ENCODE data around the gene CENATAC.
"Not testable (repeated sequence)": the region's sequence is repeated elsewhere in the genome, so short reads cannot be mapped to it uniquely, and the experiment has no call there.

CENATAC gene

DNA sequence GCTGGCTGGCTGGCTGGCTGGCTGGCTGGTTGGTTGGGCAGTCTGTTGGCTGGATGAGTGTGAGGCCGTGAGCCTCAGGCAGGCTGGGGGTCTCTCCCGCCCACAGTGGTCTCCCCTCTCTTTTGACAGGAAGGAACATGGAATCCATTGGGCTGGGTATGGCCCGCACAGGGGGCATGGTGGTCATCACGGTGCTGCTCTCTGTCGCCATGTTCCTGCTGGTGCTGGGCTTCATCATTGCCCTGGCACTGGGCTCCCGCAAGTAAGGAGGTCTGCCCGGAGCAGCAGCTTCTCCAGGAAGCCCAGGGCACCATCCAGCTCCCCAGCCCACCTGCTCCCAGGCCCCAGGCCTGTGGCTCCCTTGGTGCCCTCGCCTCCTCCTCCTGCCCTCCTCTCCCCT lies 40.0 kb upstream of the CENATAC start:
- no peak for DNase-seq
- Histone ChIP-seq H3K27me3 (replicated peaks in 2 of 5; ENCODE audit: control insufficient read depth in 4 of 5, insufficient read depth in 5 of 5, low read length in 4 of 5) (no peaks in the 10 kb centered on the region), H3K27ac (ENCODE audit: insufficient read depth in 1 of 2, low read depth in 1 of 2, low read length in 2 of 2, poor library complexity in 1 of 2, severe bottlenecking in 2 of 2) (no peak overlapping the region), H3K9me3 (ENCODE audit: control extremely low read depth in 1 of 5, control insufficient read depth in 4 of 5, insufficient read depth in 2 of 5, low read depth in 1 of 5, low read length in 4 of 5) (no peaks in the 10 kb centered on the region), H3K4me3 (ENCODE audit: control insufficient read depth in 1 of 7, extremely low read depth in 1 of 7, insufficient read depth in 4 of 7, low read depth in 2 of 7, low read length in 6 of 7) (no peak overlapping the region), H3K4me1 (ENCODE audit: control extremely low read depth in 1 of 4, control insufficient read depth in 4 of 4, insufficient read depth in 4 of 4, low read length in 3 of 4) (no peaks in the 10 kb centered on the region), H3K36me3 (ENCODE audit: control insufficient read depth in 4 of 4, insufficient read depth in 4 of 4, low read length in 3 of 4) (no peaks in the 10 kb centered on the region)
- ChIA-PET CTCF (interaction anchor here (0.7 to 4.8 kb wide), 12 partner anchors 10 to 269 kb away, joined by 3 to 48 read pairs (median 6); partner anchors contain the start of genes BCL9L and CXCR5), POLR2A (no interaction called here)
- 96% methylated on average over 7 of the region's 8 CpGs for WGBS (ENCODE audit: insufficient coverage)

DNA sequence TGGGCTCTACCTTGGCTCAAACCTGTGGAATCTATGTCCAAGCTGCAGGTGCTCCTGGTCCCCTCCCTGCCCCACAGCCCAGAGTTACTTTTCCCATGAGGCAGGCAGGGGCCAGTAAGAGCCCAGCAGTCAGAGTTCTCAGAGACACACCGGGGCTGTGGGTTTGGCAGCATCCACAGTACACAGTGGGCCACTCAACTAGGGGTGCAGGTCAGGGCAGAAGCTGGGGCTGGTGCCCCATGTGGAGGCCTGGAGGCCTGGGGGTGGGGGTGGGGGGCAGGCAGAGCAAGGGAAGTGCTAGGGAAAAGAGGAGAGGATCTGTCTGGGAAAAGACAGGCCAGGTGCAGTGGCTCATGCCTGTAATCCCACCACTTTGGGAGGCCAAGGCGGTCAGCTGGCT lies 39.4 kb upstream of the CENATAC start:
- Histone ChIP-seq H3K9me3 (ENCODE audit: control extremely low read depth in 1 of 5, control insufficient read depth in 4 of 5, insufficient read depth in 2 of 5, low read depth in 1 of 5, low read length in 4 of 5) (no peaks in the 10 kb centered on the region), H3K27ac (ENCODE audit: insufficient read depth in 1 of 2, low read depth in 1 of 2, low read length in 2 of 2, poor library complexity in 1 of 2, severe bottlenecking in 2 of 2) (no peak overlapping the region), H3K36me3 (ENCODE audit: control insufficient read depth in 4 of 4, insufficient read depth in 4 of 4, low read length in 3 of 4) (no peaks in the 10 kb centered on the region), H3K4me3 (ENCODE audit: control insufficient read depth in 1 of 7, extremely low read depth in 1 of 7, insufficient read depth in 4 of 7, low read depth in 2 of 7, low read length in 6 of 7) (no peak overlapping the region), H3K4me1 (ENCODE audit: control extremely low read depth in 1 of 4, control insufficient read depth in 4 of 4, insufficient read depth in 4 of 4, low read length in 3 of 4) (no peaks in the 10 kb centered on the region), H3K27me3 (replicated peaks in 2 of 5; ENCODE audit: control insufficient read depth in 4 of 5, insufficient read depth in 5 of 5, low read length in 4 of 5) (no peaks in the 10 kb centered on the region)
- 100% methylated on average over 1 of the region's 2 CpGs for WGBS (ENCODE audit: insufficient coverage)
- no peak for DNase-seq
- ChIA-PET POLR2A (no interaction called here), CTCF (interaction anchor here (0.7 to 4.8 kb wide), 9 partner anchors 10 to 270 kb away, joined by 3 to 48 read pairs (median 5); partner anchors contain the start of gene CXCR5)

DNA sequence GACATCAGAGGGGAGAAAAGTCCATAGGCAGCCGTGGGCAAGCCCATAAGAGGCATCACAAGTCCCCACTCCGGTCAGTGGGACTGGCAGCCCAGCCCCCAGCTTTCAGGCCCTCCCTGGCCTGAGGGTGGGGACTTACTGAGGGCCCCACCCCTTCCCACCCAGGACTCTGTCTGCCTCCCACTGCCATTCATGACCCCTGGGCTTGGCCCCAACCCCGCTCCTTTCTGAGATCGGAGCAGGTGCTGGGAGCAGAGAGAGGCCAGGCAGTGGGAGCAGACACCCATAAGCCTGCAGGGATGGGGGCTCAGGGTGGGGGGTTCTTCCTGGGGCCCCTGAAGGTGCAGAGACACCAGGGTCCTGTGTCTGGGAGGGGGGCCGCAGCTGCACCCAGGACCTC lies 36.7 kb upstream of the CENATAC start:
- H3K4me3 ChIP-seq (ENCODE audit: control insufficient read depth in 1 of 7, extremely low read depth in 1 of 7, insufficient read depth in 4 of 7, low read depth in 2 of 7, low read length in 6 of 7) = no peak overlapping the region
- DNase-seq = no peak
- no peak overlapping the region for H3K27ac ChIP-seq (ENCODE audit: insufficient read depth in 1 of 2, low read depth in 1 of 2, low read length in 2 of 2, poor library complexity in 1 of 2, severe bottlenecking in 2 of 2)
- H3K27me3 ChIP-seq (replicated peaks in 2 of 5; ENCODE audit: control insufficient read depth in 4 of 5, insufficient read depth in 5 of 5, low read length in 4 of 5) = no peaks in the 10 kb centered on the region
- no peaks in the 10 kb centered on the region for H3K4me1 ChIP-seq (ENCODE audit: control extremely low read depth in 1 of 4, control insufficient read depth in 4 of 4, insufficient read depth in 4 of 4, low read length in 3 of 4)
- H3K36me3 ChIP-seq (ENCODE audit: control insufficient read depth in 4 of 4, insufficient read depth in 4 of 4, low read length in 3 of 4) = no peaks in the 10 kb centered on the region
- WGBS (ENCODE audit: insufficient coverage) = 96% methylated on average over 4 of the region's 5 CpGs
- H3K9me3 ChIP-seq (ENCODE audit: control extremely low read depth in 1 of 5, control insufficient read depth in 4 of 5, insufficient read depth in 2 of 5, low read depth in 1 of 5, low read length in 4 of 5) = no peaks in the 10 kb centered on the region
- CTCF ChIA-PET = interaction anchor here (1.0 to 2.5 kb wide), 3 partner anchors 12 to 37 kb away, joined by 3 to 5 read pairs (median 3); no protein-coding TSS in a partner anchor
- POLR2A ChIA-PET = no interaction called here

DNA sequence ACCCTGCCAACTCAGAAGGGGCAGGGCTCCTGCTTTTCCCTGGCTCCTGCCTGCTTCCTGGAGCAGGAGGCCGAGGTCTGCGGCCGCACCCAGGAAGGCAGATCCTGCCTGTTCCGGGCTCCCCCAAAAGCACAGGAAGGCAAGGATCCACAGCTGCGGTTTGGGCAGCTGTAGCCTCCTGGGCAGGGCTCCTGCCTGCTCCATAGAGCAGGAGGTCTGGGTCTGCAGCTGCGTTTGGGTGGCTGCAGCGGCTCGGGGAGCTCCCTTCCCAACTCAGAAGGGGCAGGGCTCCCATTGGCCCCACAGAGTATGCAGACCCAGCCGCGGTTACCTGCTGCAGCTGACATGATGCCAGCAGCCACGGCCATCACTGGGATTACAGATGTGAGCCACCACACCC lies 36.3 kb upstream of the CENATAC start:
- no peaks in the 10 kb centered on the region for H3K36me3 ChIP-seq (ENCODE audit: control insufficient read depth in 4 of 4, insufficient read depth in 4 of 4, low read length in 3 of 4)
- CTCF ChIA-PET = interaction anchor here (0.6 to 2.5 kb wide), 5 partner anchors 9 to 37 kb away, joined by 3 to 5 read pairs (median 3); no protein-coding TSS in a partner anchor

DNA sequence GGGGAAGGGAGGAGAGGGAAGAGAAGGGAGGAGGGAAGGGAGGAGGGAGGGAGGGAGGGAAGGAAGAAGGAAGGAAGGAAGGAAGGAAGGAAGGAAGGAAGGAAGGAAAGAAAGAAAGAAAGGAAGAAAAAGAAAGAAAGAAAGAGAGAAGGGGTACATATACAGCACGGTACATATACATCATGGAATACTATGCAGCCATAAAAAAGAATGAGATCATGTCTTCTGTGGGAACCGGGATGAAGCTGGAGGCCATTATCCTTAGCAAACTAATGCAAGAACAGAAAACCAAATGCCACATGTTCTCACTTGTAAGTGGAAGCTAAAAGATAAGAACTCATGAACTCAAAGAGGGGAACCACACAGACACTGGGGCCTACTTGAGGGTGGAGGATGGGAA lies 28.4 kb upstream of the CENATAC start:
- DNase-seq; H3K9me3 ChIP-seq (ENCODE audit: control extremely low read depth in 1 of 5, control insufficient read depth in 4 of 5, insufficient read depth in 2 of 5, low read depth in 1 of 5, low read length in 4 of 5); H3K36me3 ChIP-seq (ENCODE audit: control insufficient read depth in 4 of 4, insufficient read depth in 4 of 4, low read length in 3 of 4); H3K4me1 ChIP-seq (ENCODE audit: control extremely low read depth in 1 of 4, control insufficient read depth in 4 of 4, insufficient read depth in 4 of 4, low read length in 3 of 4); H3K27ac ChIP-seq (ENCODE audit: insufficient read depth in 1 of 2, low read depth in 1 of 2, low read length in 2 of 2, poor library complexity in 1 of 2, severe bottlenecking in 2 of 2); POLR2A ChIA-PET; H3K4me3 ChIP-seq (ENCODE audit: control insufficient read depth in 1 of 7, extremely low read depth in 1 of 7, insufficient read depth in 4 of 7, low read depth in 2 of 7, low read length in 6 of 7): not testable (repeated sequence)
- CTCF ChIA-PET = interaction anchor here (1.1 to 3.3 kb wide), 2 partner anchors 10 to 40 kb away, joined by 3 to 12 read pairs; no protein-coding TSS in a partner anchor
- 100% methylated on average over 1 of the region's 2 CpGs for WGBS (ENCODE audit: insufficient coverage)
- peaks cover 0 to 14% (median 4%) of the 10 kb centered on the region in 5 experiments for H3K27me3 ChIP-seq (replicated peaks in 2 of 5; ENCODE audit: control insufficient read depth in 4 of 5, insufficient read depth in 5 of 5, low read length in 4 of 5)

More for the DNA sequence above, 36.3 kb upstream of the CENATAC start:
- Histone ChIP-seq H3K27ac (ENCODE audit: insufficient read depth in 1 of 2, low read depth in 1 of 2, low read length in 2 of 2, poor library complexity in 1 of 2, severe bottlenecking in 2 of 2) (no peak overlapping the region), H3K9me3 (ENCODE audit: control extremely low read depth in 1 of 5, control insufficient read depth in 4 of 5, insufficient read depth in 2 of 5, low read depth in 1 of 5, low read length in 4 of 5) (no peaks in the 10 kb centered on the region), H3K27me3 (replicated peaks in 2 of 5; ENCODE audit: control insufficient read depth in 4 of 5, insufficient read depth in 5 of 5, low read length in 4 of 5) (no peaks in the 10 kb centered on the region), H3K4me3 (ENCODE audit: control insufficient read depth in 1 of 7, extremely low read depth in 1 of 7, insufficient read depth in 4 of 7, low read depth in 2 of 7, low read length in 6 of 7) (no peak overlapping the region), H3K4me1 (ENCODE audit: control extremely low read depth in 1 of 4, control insufficient read depth in 4 of 4, insufficient read depth in 4 of 4, low read length in 3 of 4) (no peaks in the 10 kb centered on the region)
- WGBS (ENCODE audit: insufficient coverage) = 89% methylated on average over 6 of the region's 11 CpGs
- DNase-seq = no peak
- POLR2A ChIA-PET = no interaction called here

DNA sequence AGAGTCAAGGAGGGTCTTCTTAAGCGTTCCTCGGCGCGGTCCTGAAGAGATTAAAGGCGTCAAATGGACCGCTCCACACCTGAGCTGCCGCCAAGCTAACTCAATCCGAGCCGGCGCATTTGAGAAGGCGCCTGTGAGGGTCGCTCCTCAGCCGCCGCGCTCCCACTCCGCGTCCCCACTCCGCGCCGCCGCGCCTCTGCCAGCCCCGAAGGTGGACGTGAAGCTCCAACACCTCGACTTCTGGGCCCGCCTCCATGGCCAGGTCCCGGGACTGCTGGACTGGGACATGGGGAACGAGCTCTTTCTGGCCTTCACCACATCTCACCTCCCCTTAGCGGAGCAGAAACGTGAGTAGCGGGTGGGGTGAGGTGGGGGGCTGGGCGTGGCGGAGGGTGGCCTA lies 26.3 kb upstream of the CENATAC start, which contains the start of gene FOXR1:
Gene FOXR1, plus strand, starts transcription at position 116 of the 400 bp plus-strand sequence. Its CDS starts 171 bp downstream, at position 287.
- Histone ChIP-seq H3K9me3 (ENCODE audit: control extremely low read depth in 1 of 5, control insufficient read depth in 4 of 5, insufficient read depth in 2 of 5, low read depth in 1 of 5, low read length in 4 of 5) (peaks cover 0 to 2% (median 0%) of the 10 kb centered on the region in 5 experiments), H3K4me3 (ENCODE audit: control insufficient read depth in 1 of 7, extremely low read depth in 1 of 7, insufficient read depth in 4 of 7, low read depth in 2 of 7, low read length in 6 of 7) (no peak within 1 kb of the TSS), H3K27me3 (replicated peaks in 2 of 5; ENCODE audit: control insufficient read depth in 4 of 5, insufficient read depth in 5 of 5, low read length in 4 of 5) (peaks cover 0 to 14% (median 4%) of the 10 kb centered on the region in 5 experiments), H3K4me1 (ENCODE audit: control extremely low read depth in 1 of 4, control insufficient read depth in 4 of 4, insufficient read depth in 4 of 4, low read length in 3 of 4) (no peaks in the 10 kb centered on the region), H3K36me3 (ENCODE audit: control insufficient read depth in 4 of 4, insufficient read depth in 4 of 4, low read length in 3 of 4) (no peaks in the 10 kb centered on the region), H3K27ac (ENCODE audit: insufficient read depth in 1 of 2, low read depth in 1 of 2, low read length in 2 of 2, poor library complexity in 1 of 2, severe bottlenecking in 2 of 2) (no peak within 1 kb of the TSS)
- ChIA-PET POLR2A (no interaction called here), CTCF (no interaction called here)
- DNase-seq = no peak
- 51% methylated on average over 16 of the region's 33 CpGs for WGBS (ENCODE audit: insufficient coverage)

DNA sequence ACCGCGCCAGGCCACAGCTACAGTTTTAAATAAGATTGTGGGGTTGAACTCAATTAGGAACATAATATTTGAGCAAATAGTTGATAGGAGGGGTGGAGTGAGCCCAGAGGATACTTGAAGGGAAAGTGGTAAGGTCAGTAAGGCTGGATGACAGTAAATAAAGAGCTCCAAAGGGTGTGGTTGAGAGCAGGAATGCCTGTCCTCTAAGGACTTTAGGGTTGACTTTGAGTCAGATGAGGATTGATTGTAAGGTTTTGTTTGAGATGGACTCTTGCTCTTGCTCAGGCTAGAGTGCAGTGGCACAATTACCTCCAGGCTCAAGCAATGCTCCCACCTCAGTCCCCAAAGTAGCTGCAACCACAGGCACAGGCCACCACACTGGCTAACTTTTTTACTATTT lies 24.0 kb upstream of the CENATAC start:
- DNase-seq = no peak

More for the DNA sequence above, 24.0 kb upstream of the CENATAC start:
- Histone ChIP-seq H3K27me3 (replicated peaks in 2 of 5; ENCODE audit: control insufficient read depth in 4 of 5, insufficient read depth in 5 of 5, low read length in 4 of 5) (peaks cover 0 to 14% (median 4%) of the 10 kb centered on the region in 5 experiments), H3K4me3 (ENCODE audit: control insufficient read depth in 1 of 7, extremely low read depth in 1 of 7, insufficient read depth in 4 of 7, low read depth in 2 of 7, low read length in 6 of 7) (no peak overlapping the region), H3K27ac (ENCODE audit: insufficient read depth in 1 of 2, low read depth in 1 of 2, low read length in 2 of 2, poor library complexity in 1 of 2, severe bottlenecking in 2 of 2) (no peak overlapping the region), H3K36me3 (ENCODE audit: control insufficient read depth in 4 of 4, insufficient read depth in 4 of 4, low read length in 3 of 4) (no peaks in the 10 kb centered on the region), H3K9me3 (ENCODE audit: control extremely low read depth in 1 of 5, control insufficient read depth in 4 of 5, insufficient read depth in 2 of 5, low read depth in 1 of 5, low read length in 4 of 5) (peaks cover 0 to 2% (median 0%) of the 10 kb centered on the region in 5 experiments), H3K4me1 (ENCODE audit: control extremely low read depth in 1 of 4, control insufficient read depth in 4 of 4, insufficient read depth in 4 of 4, low read length in 3 of 4) (peaks cover 0 to 4% (median 2%) of the 10 kb centered on the region in 4 experiments)
- WGBS (ENCODE audit: insufficient coverage) = 100% methylated on average over 2 of the region's 2 CpGs
- ChIA-PET POLR2A (no interaction called here), CTCF (interaction anchor here (0.9 to 1.8 kb wide), 3 partner anchors 16 to 125 kb away, joined by 3 to 5 read pairs (median 3); no protein-coding TSS in a partner anchor)
